Muscle of leg (tissue), 11 donors: ENCODE data around the gene ATP10A. TPM values are rescaled to one million over a fixed set of nuclear protein-coding genes. Genes with fewer than 3 reads are reported as not detected.

ENCODE experiments used
- DNase-seq: peaks from one replicate; pipeline ENCODE4 v3.0.0; 2013
- H3K27ac ChIP-seq: one replicate; pipeline ENCODE4 v1.5.1; 2013; ENCODE audit warnings: mild to moderate bottlenecking, low read length, control low read depth
- H3K27me3 ChIP-seq: one replicate; pipeline ENCODE4 v1.6.1; 2013; ENCODE audit warnings: low read length; ENCODE audit not compliant: control insufficient read depth, insufficient read depth
- H3K36me3 ChIP-seq: one replicate; pipeline ENCODE4 v1.6.1; 2013; ENCODE audit warnings: low read length; ENCODE audit not compliant: control insufficient read depth, insufficient read depth
- H3K4me1 ChIP-seq: one replicate; pipeline ENCODE4 v1.6.1; 2013; ENCODE audit warnings: low read length; ENCODE audit not compliant: control insufficient read depth, insufficient read depth
- H3K4me3 ChIP-seq: one replicate; pipeline ENCODE4 v1.5.1; 2013; ENCODE audit warnings: low read length, control low read depth
- H3K9me3 ChIP-seq: replicated peaks from 2 replicates; pipeline ENCODE4 v1.6.1; 2013; ENCODE audit warnings: low read depth, low read length; ENCODE audit not compliant: control insufficient read depth
- WGBS: methylation state at CpG from one replicate; pipeline ENCODE4 v1.1.5; 2013; ENCODE audit warnings: missing lambda C conversion rate; ENCODE audit not compliant: insufficient coverage; 5-methylcytosine and 5-hydroxymethylcytosine counted together
- polyA plus RNA-seq, 8 donors: library from polyadenylated mRNA; unstranded; fragments of 120-200 nt; gene quantifications; one replicate each; pipeline versions ENCODE4 v1.2.1 to v1.2.3, GENCODE V29; 2013; ENCODE audit warnings: inconsistent platforms in 1 of 8, low replicate concordance in 1 of 8; ENCODE audit not compliant: insufficient read length in 8 of 8, insufficient read depth in 1 of 8
- total RNA-seq: library from RNA; stranded (reverse); fragments of 120-200 nt; gene quantifications from one replicate; pipeline ENCODE4 v1.2.4, GENCODE V29; 2013

The ATP10A gene
- total and polyA plus RNA-seq, 9 donors: 1.9 to 4.9 (median 2.7) TPM

- H3K36me3 ChIP-seq: no peaks in the 10 kb centered on the region
- no peaks in the 10 kb centered on the region for H3K4me1 ChIP-seq
- no peak overlapping the region for H3K27ac ChIP-seq
- WGBS: 91% methylated on average over 6 of the region's 10 CpGs
- H3K4me3 ChIP-seq: no peak overlapping the region
- peaks cover 2% of the 10 kb centered on the region for H3K27me3 ChIP-seq
- H3K9me3 ChIP-seq: no peaks in the 10 kb centered on the region
- DNase-seq: no peak
Measured at GRCh38 chr15:25803541-25803940, 59.6 kb downstream of the ATP10A start.

GRCh38 chr15:25803036-25803435 lies 60.1 kb downstream of the ATP10A start:
- no peak overlapping the region for H3K4me3 ChIP-seq
- WGBS: 86% methylated on average over 11 of the region's 11 CpGs
- no peaks in the 10 kb centered on the region for H3K36me3 ChIP-seq

GRCh38 chr15:25802285-25802830 lies 60.8 kb downstream of the ATP10A start:
- Histone ChIP-seq H3K27ac (no peak overlapping the region), H3K9me3 (no peaks in the 10 kb centered on the region), H3K27me3 (peaks cover 2% of the 10 kb centered on the region), H3K4me1 (peaks cover 11% of the 10 kb centered on the region), H3K36me3 (no peaks in the 10 kb centered on the region), H3K4me3 (no peak overlapping the region)
- 85% methylated on average over 15 of the region's 16 CpGs for whole genome bisulfite sequencing
- no peak for DNase-seq

More at GRCh38 chr15:25803036-25803435, 60.1 kb downstream of the ATP10A start:
- H3K27ac ChIP-seq: no peak overlapping the region
- H3K27me3 ChIP-seq: peaks cover 2% of the 10 kb centered on the region
- no peak for DNase-seq
- peaks cover 4% of the 10 kb centered on the region for H3K4me1 ChIP-seq
- no peaks in the 10 kb centered on the region for H3K9me3 ChIP-seq

- Histone ChIP-seq H3K4me1 (peaks cover 11% of the 10 kb centered on the region), H3K27ac (no peak overlapping the region), H3K27me3 (peaks cover 2% of the 10 kb centered on the region), H3K4me3 (no peak overlapping the region), H3K36me3 (no peaks in the 10 kb centered on the region), H3K9me3 (no peaks in the 10 kb centered on the region)
- WGBS: 67% methylated on average over 22 of the region's 24 CpGs
- no peak for DNase-seq
Measured at GRCh38 chr15:25801586-25802284, 61.4 kb downstream of the ATP10A start.

GRCh38 chr15:25800761-25801515 lies 62.2 kb downstream of the ATP10A start:
- DNase-seq: no peak
- no peaks in the 10 kb centered on the region for H3K36me3 ChIP-seq
- no peak overlapping the region for H3K4me3 ChIP-seq
- H3K4me1 ChIP-seq: peaks cover 18% of the 10 kb centered on the region
- WGBS: 87% methylated on average over 3 of the region's 10 CpGs
- H3K27ac ChIP-seq: no peak overlapping the region
- H3K27me3 ChIP-seq: peaks cover 2% of the 10 kb centered on the region
- H3K9me3 ChIP-seq: no peaks in the 10 kb centered on the region

GRCh38 chr15:25799906-25800700 lies 63.0 kb downstream of the ATP10A start:
- DNase-seq: no peak
- peaks cover 2% of the 10 kb centered on the region for H3K27me3 ChIP-seq
- H3K27ac ChIP-seq: no peak overlapping the region
- no peak overlapping the region for H3K4me3 ChIP-seq
- H3K36me3 ChIP-seq: no peaks in the 10 kb centered on the region
- peaks cover 20% of the 10 kb centered on the region for H3K4me1 ChIP-seq
- H3K9me3 ChIP-seq: no peaks in the 10 kb centered on the region
- 70% methylated on average over 13 of the region's 19 CpGs for WGBS

GRCh38 chr15:25797936-25798901 lies 64.9 kb downstream of the ATP10A start:
- H3K9me3 ChIP-seq: no peaks in the 10 kb centered on the region
- no peak overlapping the region for H3K27ac ChIP-seq
- H3K27me3 ChIP-seq: peaks cover 2% of the 10 kb centered on the region
- 75% methylated on average over 22 of the region's 25 CpGs for WGBS
- no peak overlapping the region for H3K4me3 ChIP-seq
- H3K4me1 ChIP-seq: peaks cover 20% of the 10 kb centered on the region
- no peak for DNase-seq
- no peaks in the 10 kb centered on the region for H3K36me3 ChIP-seq

GRCh38 chr15:25797511-25797935 lies 65.6 kb downstream of the ATP10A start:
- DNase-seq: no peak
- Histone ChIP-seq H3K36me3 (no peaks in the 10 kb centered on the region), H3K9me3 (no peaks in the 10 kb centered on the region), H3K27me3 (peaks cover 2% of the 10 kb centered on the region), H3K4me3 (no peak overlapping the region), H3K4me1 (peaks cover 20% of the 10 kb centered on the region), H3K27ac (peak overlapping the region; percentile 1)
- 65% methylated on average over 4 of the region's 8 CpGs for WGBS

GRCh38 chr15:25797035-25797434 lies 66.1 kb downstream of the ATP10A start:
- peaks cover 2% of the 10 kb centered on the region for H3K27me3 ChIP-seq
- peaks cover 20% of the 10 kb centered on the region for H3K4me1 ChIP-seq
- H3K4me3 ChIP-seq: no peak overlapping the region
- no peak for DNase-seq
- no peak overlapping the region for H3K27ac ChIP-seq
- WGBS: no CpG with 5 or more reads among the region's 4 CpGs
- no peaks in the 10 kb centered on the region for H3K9me3 ChIP-seq
- no peaks in the 10 kb centered on the region for H3K36me3 ChIP-seq
